Activated T-cell treated with anti-CD3 and anti-CD28 coated beads, Interleukin-2, amount 50 U/mL, for 4 hours (primary cell): ENCODE measurements around the gene LMO3. TPM values are rescaled to one million over a fixed set of nuclear protein-coding genes. Genes with fewer than 3 reads are reported as not detected.

Experiments
- ATAC-seq, 2 donors: fragments of 200-7000 bp; cut with Tn5 transposase; one replicate each; pipeline ENCODE4 v1.10.0; 2021
- DNase-seq: peaks from one replicate; pipeline ENCODE4 v3.0.0-alpha.2; 2020
- H3K27me3 Mint-ChIP-seq: one replicate; pipeline ENCODE4 v1.8.0; 2021; ENCODE audit warnings: low read depth, mixed read lengths
- H3K36me3 Mint-ChIP-seq: one replicate; pipeline ENCODE4 v1.8.0; 2022; ENCODE audit warnings: mixed read lengths; ENCODE audit not compliant: insufficient read depth
- H3K4me1 Mint-ChIP-seq: one replicate; pipeline ENCODE4 v1.8.0; 2021; ENCODE audit warnings: low read depth, mixed read lengths
- H3K4me3 Mint-ChIP-seq: one replicate; pipeline ENCODE4 v1.8.0; 2021; ENCODE audit warnings: mild to moderate bottlenecking, moderate library complexity, mixed read lengths
- H3K9me3 Mint-ChIP-seq: one replicate; pipeline ENCODE4 v1.8.0; 2021; ENCODE audit warnings: mixed read lengths
- total RNA-seq, 3 donors: library from RNA; stranded (reverse); gene quantifications; one replicate each; pipeline ENCODE4 v1.2.1, GENCODE V29; 2021

Gene LMO3
- total RNA-seq, 3 donors from 2014 or later: 0.20 TPM; not detected in 2

- H3K4me1 Mint-ChIP-seq: no peaks in the 10 kb centered on the region
- no peak for DNase-seq
- peaks cover 5% of the 10 kb centered on the region for H3K9me3 Mint-ChIP-seq
Measured at GRCh38 chr12:16504200-16504599, 101.8 kb downstream of the LMO3 start.

GRCh38 chr12:16499611-16500010 is 106.4 kb downstream of the LMO3 start:
- Mint-ChIP-seq H3K4me3 (no peak overlapping the region), H3K4me1 (no peaks in the 10 kb centered on the region), H3K36me3 (no peaks in the 10 kb centered on the region), H3K9me3 (peaks cover 5% of the 10 kb centered on the region), H3K27me3 (no peaks in the 10 kb centered on the region)
- no peak for DNase-seq
- ATAC-seq: no peak

More at GRCh38 chr12:16504200-16504599, 101.8 kb downstream of the LMO3 start:
- Mint-ChIP-seq H3K4me3 (no peak overlapping the region), H3K36me3 (no peaks in the 10 kb centered on the region), H3K27me3 (no peaks in the 10 kb centered on the region)
- no peak for ATAC-seq
